CD4-positive, alpha-beta T cell treated with Interleukin-10 for 1 hour (primary cell): ENCODE measurements around the gene ROS1.
"Not testable (repeated sequence)": the region's sequence is repeated elsewhere in the genome, so short reads cannot be mapped to it uniquely, and the experiment has no call there.

ENCODE experiments used
- DNase-seq: peaks from one replicate; pipeline ENCODE4 v3.0.0-alpha.2; 2020

ROS1 gene

DNA sequence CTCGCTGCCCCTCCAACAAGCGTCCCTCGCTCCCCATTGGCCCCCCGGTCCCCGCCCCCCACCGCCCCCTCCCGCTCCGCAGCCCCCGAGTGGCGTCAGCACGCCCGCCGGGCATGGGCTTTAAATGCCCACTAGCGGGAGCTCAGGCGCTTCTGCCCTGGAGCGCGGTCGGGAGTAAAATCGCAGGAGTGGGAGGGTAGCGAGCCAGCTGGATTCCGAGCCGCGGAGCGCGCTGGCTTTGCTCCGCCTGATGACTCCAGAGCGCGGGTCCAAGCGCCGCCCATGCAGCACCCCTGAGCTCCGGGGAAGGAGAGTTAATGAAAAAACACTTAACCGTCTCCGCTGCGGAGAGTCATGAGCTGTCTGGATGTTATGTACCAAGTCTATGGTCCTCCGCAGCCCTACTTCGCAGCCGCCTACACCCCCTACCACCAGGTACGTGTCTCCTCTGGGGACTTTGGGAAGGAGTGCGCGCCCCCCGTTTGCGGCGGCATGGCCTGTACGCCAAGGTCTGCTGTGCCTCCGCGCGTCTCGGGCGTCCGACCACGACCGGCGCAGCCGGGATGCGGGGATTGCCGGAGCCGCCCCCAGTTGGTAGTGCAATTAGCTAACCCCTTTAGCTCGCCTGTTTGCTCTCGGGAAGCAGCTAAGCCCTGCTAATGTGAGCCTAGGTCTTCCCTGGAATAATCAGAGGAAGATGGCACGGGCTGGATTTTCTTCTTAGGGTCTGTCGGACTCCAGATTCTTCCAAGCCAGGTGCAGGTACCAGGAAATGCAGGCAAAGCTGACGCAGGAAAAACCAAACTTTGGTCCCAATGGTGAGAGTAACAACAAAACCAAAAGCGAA lies 160.1 kb downstream of the ROS1 start, which contains the start of gene VGLL2:
TSS of gene VGLL2 (plus strand) at position 149 of the 847 bp plus-strand sequence. CDS start at position 355, 206 bp downstream.
- DNase-seq = no peak

- no peak for DNase-seq
Measured at GRCh38 chr6:117264692-117265409, 160.9 kb downstream of the ROS1 start.

GRCh38 chr6:117264369-117264691 lies 161.4 kb downstream of the ROS1 start:
- DNase-seq = no peak

- DNase-seq = no peak
Measured at GRCh38 chr6:117263353-117263927, 162.3 kb downstream of the ROS1 start.

DNA sequence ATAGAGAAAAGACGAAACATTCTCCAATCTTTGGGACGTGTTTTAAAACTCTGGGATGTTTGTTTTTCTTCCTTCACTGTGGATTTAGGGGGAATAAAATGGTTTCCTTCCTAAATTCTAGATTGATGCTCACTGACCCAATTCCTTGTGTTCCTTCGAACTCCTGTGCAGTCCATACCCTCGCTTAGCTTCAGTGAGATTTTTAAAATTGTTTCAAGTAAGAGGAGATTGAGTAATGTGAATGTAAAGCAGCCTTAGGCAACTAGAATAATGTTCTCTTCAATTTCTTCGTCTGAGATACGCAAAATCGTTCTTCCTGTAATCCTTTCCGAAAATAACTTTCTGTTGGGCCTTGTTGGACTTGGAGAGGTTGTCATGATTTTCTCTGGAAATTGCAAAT lies 162.9 kb downstream of the ROS1 start:
- DNase-seq = no peak

- DNase-seq = no peak
Measured at GRCh38 chr6:117253785-117254184, 172.0 kb downstream of the ROS1 start.

DNA sequence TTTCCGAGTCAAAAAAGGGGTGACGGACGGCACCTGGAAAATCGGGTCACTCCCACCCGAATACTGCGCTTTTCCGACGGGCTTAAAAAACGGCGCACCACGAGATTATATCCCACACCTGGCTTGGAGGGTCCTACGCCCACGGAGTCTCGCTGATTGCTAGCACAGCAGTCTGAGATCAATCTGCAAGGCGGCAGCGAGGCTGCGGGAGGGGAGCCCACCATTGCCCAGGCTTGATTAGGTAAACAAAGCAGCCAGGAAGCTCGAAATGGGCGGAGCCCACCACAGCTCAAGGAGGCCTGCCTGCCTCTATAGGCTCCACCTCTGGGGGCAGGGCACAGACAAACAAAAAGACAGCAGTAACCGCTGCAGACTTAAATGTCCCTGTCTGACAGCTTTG lies 180.8 kb downstream of the ROS1 start:
- not testable (repeated sequence) for DNase-seq

DNA sequence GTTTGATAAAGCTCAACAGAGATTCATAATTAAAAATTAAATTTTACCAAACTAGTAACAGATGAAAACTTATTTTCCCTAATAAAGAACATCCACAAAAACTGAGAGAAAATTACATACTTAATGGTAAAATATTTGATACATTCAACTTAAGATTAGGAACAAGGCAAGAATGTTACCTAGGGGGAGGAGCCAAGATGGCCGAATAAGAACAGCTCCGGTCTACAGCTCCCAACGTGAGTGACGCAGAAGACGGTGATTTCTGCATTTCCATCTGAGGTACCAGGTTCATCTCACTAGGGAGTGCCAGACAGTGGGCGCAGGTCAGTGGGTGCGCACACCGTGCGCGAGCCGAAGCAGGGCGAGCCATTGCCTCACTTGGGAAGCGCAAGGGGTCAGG lies 181.2 kb downstream of the ROS1 start:
- DNase-seq = not testable (repeated sequence)
